ENCODE results near the gene ARV1. TPM values are rescaled to one million over a fixed set of nuclear protein-coding genes. Genes with fewer than 3 reads are reported as not detected.
"Not testable (repeated sequence)": the region's sequence is repeated elsewhere in the genome, so short reads cannot be mapped to it uniquely, and the experiment has no call there.

Gene ARV1
- total RNA-seq, 1 experiment from 2014 or later = 34.7 TPM

GRCh38 chr1:231041719-231042261, 62.9 kb downstream of the ARV1 start:
- no peak for DNase-seq (ENCODE audit: low read depth)

- DNase-seq (ENCODE audit: low read depth) = no peak
These were observed 65.7 kb downstream of the ARV1 start for GRCh38 chr1:231044588-231044987.

DNA sequence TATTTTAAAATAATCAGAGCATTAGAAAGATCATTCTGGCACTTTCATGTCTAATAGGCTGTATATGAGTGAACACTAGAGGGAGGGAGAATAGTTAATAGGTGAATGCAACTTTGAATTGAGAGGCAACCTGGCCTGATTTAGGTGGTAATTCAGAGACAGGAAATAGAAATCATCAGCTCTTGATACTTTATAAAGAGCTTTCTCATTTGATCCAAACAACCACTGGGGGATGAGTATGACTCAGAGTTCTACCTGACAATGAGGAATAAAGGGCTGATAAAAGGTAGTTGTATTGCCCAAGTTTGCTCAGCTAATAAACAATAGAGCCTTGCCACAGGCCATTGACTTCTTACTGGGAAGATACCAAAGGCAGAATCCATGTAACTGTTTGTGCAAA, 66.4 kb downstream of the ARV1 start:
- no peak for DNase-seq (ENCODE audit: low read depth)

DNA sequence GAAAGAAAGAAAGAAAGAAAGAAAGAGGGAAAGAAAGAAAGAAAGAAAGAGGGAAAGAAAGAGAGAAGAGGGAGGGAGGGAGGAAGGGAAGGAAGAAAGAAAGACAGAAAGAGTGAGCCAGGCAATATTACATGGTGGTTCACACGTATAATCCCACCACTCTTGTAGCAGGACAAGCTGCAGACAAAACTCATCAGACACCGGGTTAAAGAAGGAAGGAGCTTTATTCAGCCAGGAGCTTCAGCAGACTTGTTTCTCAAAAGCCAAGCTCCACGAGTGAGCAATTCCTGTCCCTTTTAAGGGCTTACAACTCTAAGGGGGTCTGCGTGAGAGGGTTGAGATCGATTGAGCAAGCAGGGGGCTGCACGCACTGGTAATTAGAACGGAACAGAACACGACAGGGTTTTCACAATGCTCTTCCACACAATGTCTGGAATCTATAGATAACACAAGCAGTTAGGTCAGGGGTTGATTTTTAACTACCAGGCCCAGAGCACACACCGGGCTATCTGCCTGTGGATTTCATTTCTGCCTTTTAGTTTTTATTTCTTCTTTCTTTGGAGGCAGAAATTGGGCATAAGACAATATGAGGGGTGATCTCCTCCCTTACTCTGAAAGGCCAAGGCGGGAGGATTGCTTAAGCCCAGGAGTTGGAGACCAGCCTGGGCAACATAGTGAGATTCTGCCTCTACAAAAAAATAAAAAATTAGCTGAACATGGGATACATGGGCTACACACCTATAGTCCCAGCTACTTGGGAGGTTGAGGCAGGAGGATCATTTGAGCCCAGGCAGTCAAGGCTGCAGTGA, 67.2 kb downstream of the ARV1 start:
- not testable (repeated sequence) for DNase-seq (ENCODE audit: low read depth)

DNA sequence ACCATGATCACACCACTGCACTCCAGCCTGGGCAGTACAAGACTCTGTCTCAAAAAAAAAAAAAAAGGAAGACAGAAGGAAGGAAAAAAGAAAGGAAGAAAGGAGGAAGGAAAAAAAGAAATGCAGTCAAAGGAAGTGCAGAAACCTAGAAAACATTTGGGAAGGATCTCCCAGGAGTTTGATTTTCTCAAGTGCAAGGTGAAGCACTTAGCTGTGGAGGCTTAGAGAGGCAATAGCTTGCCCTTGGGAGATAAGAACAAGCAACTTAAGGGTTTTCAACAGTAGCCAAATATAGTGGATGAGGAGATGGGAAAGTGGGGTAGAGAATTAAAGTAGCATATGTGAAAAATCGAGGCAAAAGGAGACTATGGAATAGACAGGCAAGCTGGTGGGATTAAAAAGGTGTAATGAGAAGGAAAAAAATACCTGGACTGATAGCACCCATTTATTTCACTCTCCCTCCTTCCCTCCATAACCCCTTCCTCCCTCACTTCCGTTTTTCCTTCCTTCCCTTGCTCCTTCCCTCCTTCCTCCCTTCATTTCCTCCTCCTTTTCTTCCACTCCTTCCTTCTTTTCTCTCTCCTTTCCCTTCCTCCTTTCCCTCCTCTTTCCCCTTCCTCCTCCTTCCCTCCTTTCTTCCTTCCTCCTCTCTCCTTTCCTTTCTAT, 68.0 kb downstream of the ARV1 start:
- no peak for DNase-seq (ENCODE audit: low read depth)

DNA sequence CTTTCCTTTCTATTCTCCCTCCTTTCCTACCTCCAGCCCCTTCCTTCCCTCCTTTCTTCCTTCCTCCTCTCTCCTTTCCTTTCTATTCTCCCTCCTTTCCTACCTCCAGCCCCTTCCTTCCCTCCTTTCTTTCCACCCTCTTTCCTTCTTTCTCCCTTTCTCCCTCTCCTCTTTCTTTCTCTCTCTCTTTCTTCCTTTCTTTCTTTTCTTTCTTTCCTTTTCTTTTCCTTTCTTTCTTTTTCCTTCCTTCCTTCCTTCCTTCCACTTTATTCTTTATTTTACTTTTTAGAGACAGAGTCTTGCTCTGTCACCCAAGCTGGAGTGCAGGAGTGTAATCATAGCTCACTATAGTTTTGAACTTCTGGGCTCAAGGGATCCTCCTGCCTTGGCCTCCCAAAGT, 68.6 kb downstream of the ARV1 start:
- not testable (repeated sequence) for DNase-seq (ENCODE audit: low read depth)

GRCh38 chr1:231048419-231048818, 69.5 kb downstream of the ARV1 start:
- not testable (repeated sequence) for DNase-seq (ENCODE audit: low read depth)

- no peak for DNase-seq (ENCODE audit: low read depth)
These were observed 70.5 kb downstream of the ARV1 start for GRCh38 chr1:231049121-231049979.

Other genes with a start within 250 kb of the ARV1 start
- gene CAPN9, start 231.7 kb upstream of the ARV1 start, total RNA-seq (2014; rRNA removed; shearing (Covaris generic)) = not detected in 2 replicates
- 15.8 and 17.0 TPM in 2 replicates for gene C1orf198, start 110.6 kb upstream of the ARV1 start, total RNA-seq (2014; rRNA removed; shearing (Covaris generic))
- gene TTC13, start 233 bp upstream of the ARV1 start, total RNA-seq (2014; rRNA removed; shearing (Covaris generic)) = 9.6 and 11.9 TPM in 2 replicates
- gene FAM89A, start 61.2 kb downstream of the ARV1 start, total RNA-seq (2014; rRNA removed; shearing (Covaris generic)) = 14.4 and 21.4 TPM in 2 replicates
- gene TRIM67, start 183.0 kb downstream of the ARV1 start, total RNA-seq (2014; rRNA removed; shearing (Covaris generic)) = not detected in 2 replicates

Data from HT1080 (cell line).